IMR-90 (cell line): ENCODE measurements around the gene ASAP2.

ENCODE experiments used
- BHLHE40 ChIP-seq: fragments of 150-350 bp; IDR thresholded peaks from 2 replicates; pipeline ENCODE4 v1.6.1; 2016; ENCODE audit warnings: mild to moderate bottlenecking, low read depth, low read length
- CEBPB ChIP-seq: IDR thresholded peaks from 2 replicates; pipeline ENCODE4 v1.6.1; 2012; ENCODE audit warnings: low read depth, low read length, improper control_type of control experiment
- CTCF ChIP-seq: conservative IDR thresholded peaks from 2 replicates; pipeline ENCODE4 v1.5.1; 2012; ENCODE audit warnings: mild to moderate bottlenecking, low read depth, low read length, improper control_type of control experiment
- ELK1 ChIP-seq: fragments of 150-350 bp; IDR thresholded peaks from 2 replicates; pipeline ENCODE4 v1.6.1; 2016; ENCODE audit warnings: low read depth, mild to moderate bottlenecking, low read length, moderate library complexity, borderline replicate concordance
- MAZ ChIP-seq: IDR thresholded peaks from 2 replicates; pipeline ENCODE4 v1.6.1; 2012; ENCODE audit warnings: low read depth, mild to moderate bottlenecking, low read length, improper control_type of control experiment, moderate library complexity, borderline replicate concordance
- MXI1 ChIP-seq: IDR thresholded peaks from 2 replicates; pipeline ENCODE4 v1.6.1; 2012; ENCODE audit warnings: low read depth, mild to moderate bottlenecking, low read length, moderate library complexity, borderline replicate concordance
- NFE2L2 ChIP-seq: fragments of 150-350 bp; IDR thresholded peaks from 2 replicates; pipeline ENCODE4 v1.6.1; 2016; ENCODE audit warnings: low read depth, mild to moderate bottlenecking, low read length
- POLR2A ChIP-seq: IDR thresholded peaks from 2 replicates; pipeline ENCODE4 v1.6.1; 2012; ENCODE audit warnings: mild to moderate bottlenecking, low read depth, low read length
- RAD21 ChIP-seq: IDR thresholded peaks from 2 replicates; pipeline ENCODE4 v1.6.1; 2012; ENCODE audit warnings: low read length, improper control_type of control experiment
- RFX5 ChIP-seq: IDR thresholded peaks from 2 replicates; pipeline ENCODE4 v1.8.0; 2012; ENCODE audit warnings: low read depth, mild to moderate bottlenecking, low read length, moderate library complexity
- SMC3 ChIP-seq: fragments of 150-350 bp; IDR thresholded peaks from 2 replicates; pipeline ENCODE4 v1.6.1; 2016; ENCODE audit warnings: low read depth, mild to moderate bottlenecking, antibody characterized with exemption, low read length, moderate library complexity
- USF2 ChIP-seq: fragments of 150-350 bp; IDR thresholded peaks from 2 replicates; pipeline ENCODE4 v1.6.1; 2017; ENCODE audit warnings: mild to moderate bottlenecking, antibody characterized with exemption, low read length, low read depth

- TF ChIP-seq ELK1 (no peak), CTCF (no peak), BHLHE40 (no peak), SMC3 (no peak), RFX5 (no peak), RAD21 (no peak), CEBPB (no peak), POLR2A (no peak), NFE2L2 (no peak), MXI1 (no peak), MAZ (no peak), USF2 (no peak)
Observed at GRCh38 chr2:9160732-9161131, 45.9 kb upstream of the ASAP2 start.
